ENCODE measurements around the gene CHAMP1. TPM values are rescaled to one million over a fixed set of nuclear protein-coding genes. Genes with fewer than 3 reads are reported as not detected.

The CHAMP1 gene
- total and polyA plus RNA-seq, 2 experiments from 2014 or later, result 26.9 to 33.5 TPM

GRCh38 chr13:114313061-114313860 lies 1.0 kb upstream of the CHAMP1 start:
- Histone ChIP-seq H3F3A (ENCODE audit: insufficient read depth) (peaks cover 44% of the 10 kb centered on the region), H3K36me3 (ENCODE audit: low read depth) (no peaks in the 10 kb centered on the region), H3K9me3 (ENCODE audit: low read depth) (no peaks in the 10 kb centered on the region), H3K9me2 (ENCODE audit: insufficient read depth) (no peaks in the 10 kb centered on the region), H3K4me1 (ENCODE audit: insufficient read depth) (peaks cover 37% of the 10 kb centered on the region), H2AFZ (peak overlapping the region; percentile 90), H4K20me1 (ENCODE audit: insufficient read depth) (peaks cover 9% of the 10 kb centered on the region; the same call in 1 of the 2 replicates), H3K9ac (peak overlapping the region; percentile 94), H3K27me3 (replicated peaks; ENCODE audit: insufficient read depth) (no peaks in the 10 kb centered on the region), H3K4me2 (ENCODE audit: unreplicated experiment) (peak overlapping the region; percentile 98), H3K27ac (peak overlapping the region; percentile 93), H3K79me2 (ENCODE audit: insufficient read depth) (peaks cover 38% of the 10 kb centered on the region), H3K4me3 (peak overlapping the region; percentile 99)
- TF ChIP-seq EZH2 (IDR thresholded peaks at IDR 0.05; ENCODE audit: insufficient read depth, poor library complexity, severe bottlenecking), result no peak
- no peak for TF ChIP-seq EZH2phosphoT487 (IDR thresholded peaks at IDR 0.05; ENCODE audit: insufficient read depth, low read depth)
- peak; percentile 41 for DNase-seq
- WGBS, 2 experiments (ENCODE audit: low coverage in 1 of 2, low lambda C conversion rate in 2 of 2, missing lambda C conversion rate in 2 of 2), result 93% methylated on average over 17 of the region's 17 CpGs
- in situ Hi-C loops (cut with MboI), result no loop called here

- peaks cover 14% of the 10 kb centered on the region for H4K20me1 ChIP-seq (ENCODE audit: insufficient read depth)
Measured at GRCh38 chr13:114315074-114315785, 927 bp downstream of the CHAMP1 start.

GRCh38 chr13:114318624-114319023 lies 4.3 kb downstream of the CHAMP1 start:
- in situ Hi-C loops (cut with MboI), result no loop called here
- Histone ChIP-seq H3K4me2 (ENCODE audit: unreplicated experiment) (peak overlapping the region; percentile 44), H3K4me3 (peak overlapping the region; percentile 54), H3K27me3 (replicated peaks; ENCODE audit: insufficient read depth) (no peaks in the 10 kb centered on the region), H3F3A (ENCODE audit: insufficient read depth) (peaks cover 44% of the 10 kb centered on the region), H3K27ac (peak overlapping the region; percentile 73), H3K9me3 (ENCODE audit: low read depth) (no peaks in the 10 kb centered on the region), H3K36me3 (ENCODE audit: low read depth) (peaks cover 26% of the 10 kb centered on the region), H3K9me2 (ENCODE audit: insufficient read depth) (no peaks in the 10 kb centered on the region), H2AFZ (no peak overlapping the region), H3K79me2 (ENCODE audit: insufficient read depth) (peaks cover 89% of the 10 kb centered on the region), H3K4me1 (ENCODE audit: insufficient read depth) (peaks cover 45% of the 10 kb centered on the region), H3K9ac (peak overlapping the region; percentile 30), H4K20me1 (ENCODE audit: insufficient read depth) (peaks cover 14% of the 10 kb centered on the region)
- TF ChIP-seq EZH2 (IDR thresholded peaks at IDR 0.05; ENCODE audit: insufficient read depth, poor library complexity, severe bottlenecking) (no peak), EZH2phosphoT487 (IDR thresholded peaks at IDR 0.05; ENCODE audit: insufficient read depth, low read depth) (no peak)
- peak; percentile 10 for DNase-seq
- WGBS, 2 experiments (ENCODE audit: low coverage in 1 of 2, low lambda C conversion rate in 2 of 2, missing lambda C conversion rate in 2 of 2), result 9 to 11% methylated on average over 1 of the region's 1 CpG

More at GRCh38 chr13:114315074-114315785, 927 bp downstream of the CHAMP1 start:
- DNase-seq, result no peak
- Histone ChIP-seq H3K27me3 (replicated peaks; ENCODE audit: insufficient read depth) (no peaks in the 10 kb centered on the region), H3K4me1 (ENCODE audit: insufficient read depth) (peaks cover 57% of the 10 kb centered on the region), H3F3A (ENCODE audit: insufficient read depth) (peaks cover 64% of the 10 kb centered on the region), H3K27ac (peak overlapping the region; percentile 93), H3K9me3 (ENCODE audit: low read depth) (no peaks in the 10 kb centered on the region), H3K36me3 (ENCODE audit: low read depth) (no peaks in the 10 kb centered on the region), H2AFZ (peak overlapping the region; percentile 71), H3K4me3 (peak overlapping the region; percentile 99), H3K4me2 (ENCODE audit: unreplicated experiment) (peak overlapping the region; percentile 93), H3K9ac (peak overlapping the region; percentile 94), H3K79me2 (ENCODE audit: insufficient read depth) (peaks cover 55% of the 10 kb centered on the region), H3K9me2 (ENCODE audit: insufficient read depth) (no peaks in the 10 kb centered on the region)
- in situ Hi-C loops (cut with MboI), result no loop called here
- WGBS, 2 experiments (ENCODE audit: low coverage in 1 of 2, low lambda C conversion rate in 2 of 2, missing lambda C conversion rate in 2 of 2), result 2% methylated on average over 7 of the region's 7 CpGs
- TF ChIP-seq EZH2 (IDR thresholded peaks at IDR 0.05; ENCODE audit: insufficient read depth, poor library complexity, severe bottlenecking), result no peak
- no peak for TF ChIP-seq EZH2phosphoT487 (IDR thresholded peaks at IDR 0.05; ENCODE audit: insufficient read depth, low read depth)

- Histone ChIP-seq H4K20me1 (ENCODE audit: insufficient read depth) (peaks cover 14% of the 10 kb centered on the region), H3K79me2 (ENCODE audit: insufficient read depth) (peaks cover 97% of the 10 kb centered on the region), H3K4me3 (peak overlapping the region; percentile 54), H3K4me2 (ENCODE audit: unreplicated experiment) (peak overlapping the region; percentile 44), H3K36me3 (ENCODE audit: low read depth) (peaks cover 35% of the 10 kb centered on the region), H3K9ac (peak overlapping the region; percentile 30; the same call in 1 of the 2 replicates), H3K9me3 (ENCODE audit: low read depth) (no peaks in the 10 kb centered on the region), H3F3A (ENCODE audit: insufficient read depth) (peaks cover 41% of the 10 kb centered on the region), H3K4me1 (ENCODE audit: insufficient read depth) (peaks cover 43% of the 10 kb centered on the region), H3K9me2 (ENCODE audit: insufficient read depth) (no peaks in the 10 kb centered on the region), H2AFZ (no peak overlapping the region), H3K27ac (peak overlapping the region; percentile 73), H3K27me3 (replicated peaks; ENCODE audit: insufficient read depth) (no peaks in the 10 kb centered on the region)
- peak; percentile 86 for DNase-seq
- TF ChIP-seq EZH2phosphoT487 (IDR thresholded peaks at IDR 0.05; ENCODE audit: insufficient read depth, low read depth), result no peak
- no peak for TF ChIP-seq EZH2 (IDR thresholded peaks at IDR 0.05; ENCODE audit: insufficient read depth, poor library complexity, severe bottlenecking)
- 21 to 23% methylated on average over 3 of the region's 3 CpGs for WGBS, 2 experiments (ENCODE audit: low coverage in 1 of 2, low lambda C conversion rate in 2 of 2, missing lambda C conversion rate in 2 of 2)
- in situ Hi-C loops (cut with MboI), result no loop called here
Measured at GRCh38 chr13:114319441-114319913, 5.2 kb downstream of the CHAMP1 start.
